Spinal cord (tissue), 10 donors: ENCODE measurements around the gene SLX4IP. TPM values are rescaled to one million over a fixed set of nuclear protein-coding genes. Genes with fewer than 3 reads are reported as not detected.

Source experiments
- DNase-seq, 6 donors: peaks; one replicate each; pipeline versions ENCODE4 v3.0.0 to v3.0.0-alpha.2; 2013 to 2015; ENCODE audit warnings: low spot score in 6 of 6, low read depth in 4 of 6
- H3K27ac ChIP-seq: one replicate; pipeline ENCODE4 v1.5.1; 2013; ENCODE audit warnings: low read depth, low read length, control low read depth
- H3K27me3 ChIP-seq: one replicate; pipeline ENCODE4 v1.6.1; 2013; ENCODE audit warnings: low read length; ENCODE audit not compliant: control insufficient read depth, insufficient read depth
- H3K36me3 ChIP-seq: one replicate; pipeline ENCODE4 v1.6.1; 2013; ENCODE audit warnings: low read length; ENCODE audit not compliant: control insufficient read depth, insufficient read depth
- H3K4me1 ChIP-seq: one replicate; pipeline ENCODE4 v1.6.1; 2013; ENCODE audit warnings: low read length; ENCODE audit not compliant: control insufficient read depth, insufficient read depth
- H3K4me3 ChIP-seq: one replicate; pipeline ENCODE4 v1.5.1; 2013; ENCODE audit warnings: low read depth, low read length, control low read depth
- H3K9me3 ChIP-seq: one replicate; pipeline ENCODE4 v1.6.1; 2013; ENCODE audit warnings: low read length; ENCODE audit not compliant: control insufficient read depth, insufficient read depth
- WGBS: methylation state at CpG from one replicate; pipeline ENCODE4 v1.1.5; 2013; ENCODE audit warnings: missing lambda C conversion rate; ENCODE audit not compliant: insufficient coverage; 5-methylcytosine and 5-hydroxymethylcytosine counted together
- polyA plus RNA-seq, 2 donors: library from polyadenylated mRNA; unstranded; fragments of 120-200 nt; gene quantifications; one replicate each; pipeline ENCODE4 v1.2.1, GENCODE V29; 2013; ENCODE audit not compliant: insufficient read length in 2 of 2
- total RNA-seq, 2 donors: library from RNA; depleted of rRNA in 1 of 2; stranded (reverse); fragments of 120-200 nt in 1 of 2; fragments of >200 nt in 1 of 2; gene quantifications; one replicate each; pipeline versions ENCODE4 v1.2.3 to v1.2.4, GENCODE V29; 2013 to 2014
- donor health status: healthy.

Gene SLX4IP
- total and polyA plus RNA-seq, 4 donors, result 7.9 to 10.5 (median 9.7) TPM

- no peak for DNase-seq
- no peaks in the 10 kb centered on the region for H3K27me3 ChIP-seq
- H3K4me1 ChIP-seq, result peaks cover 11% of the 10 kb centered on the region
- 98% methylated on average over 14 of the region's 20 CpGs for WGBS
- no peaks in the 10 kb centered on the region for H3K9me3 ChIP-seq
- H3K4me3 ChIP-seq, result no peak overlapping the region
- no peaks in the 10 kb centered on the region for H3K36me3 ChIP-seq
- H3K27ac ChIP-seq, result no peak overlapping the region
Measured at GRCh38 chr20:10436053-10436699, 1.1 kb downstream of the SLX4IP start.

- Histone ChIP-seq H3K27ac (no peak overlapping the region), H3K27me3 (no peaks in the 10 kb centered on the region), H3K4me1 (peaks cover 1% of the 10 kb centered on the region), H3K9me3 (no peaks in the 10 kb centered on the region), H3K4me3 (no peak overlapping the region), H3K36me3 (no peaks in the 10 kb centered on the region)
- no peak for DNase-seq
- whole genome bisulfite sequencing, result no CpG with 5 or more reads among the region's 4 CpGs
Measured at GRCh38 chr20:10438217-10438616, 3.1 kb downstream of the SLX4IP start.

- H3K9me3 ChIP-seq, result no peaks in the 10 kb centered on the region
- DNase-seq, result no peak
- no peaks in the 10 kb centered on the region for H3K36me3 ChIP-seq
- no peaks in the 10 kb centered on the region for H3K27me3 ChIP-seq
- WGBS, result 80% methylated on average over 1 of the region's 2 CpGs
- no peak overlapping the region for H3K4me3 ChIP-seq
- no peaks in the 10 kb centered on the region for H3K4me1 ChIP-seq
- H3K27ac ChIP-seq, result no peak overlapping the region
Measured at GRCh38 chr20:10443936-10444335, 8.8 kb downstream of the SLX4IP start.

GRCh38 chr20:10445758-10446157 lies 10.7 kb downstream of the SLX4IP start:
- H3K4me1 ChIP-seq, result no peaks in the 10 kb centered on the region
- no peak for DNase-seq
- 100% methylated on average over 1 of the region's 4 CpGs for WGBS

GRCh38 chr20:10447028-10447427 lies 11.9 kb downstream of the SLX4IP start:
- Histone ChIP-seq H3K9me3 (no peaks in the 10 kb centered on the region), H3K27ac (no peak overlapping the region), H3K36me3 (no peaks in the 10 kb centered on the region), H3K27me3 (no peaks in the 10 kb centered on the region), H3K4me3 (no peak overlapping the region), H3K4me1 (no peaks in the 10 kb centered on the region)
- DNase-seq, result no peak
- no CpG with 5 or more reads among the region's 3 CpGs for WGBS

More at GRCh38 chr20:10445758-10446157, 10.7 kb downstream of the SLX4IP start:
- Histone ChIP-seq H3K9me3 (no peaks in the 10 kb centered on the region), H3K27me3 (no peaks in the 10 kb centered on the region), H3K4me3 (no peak overlapping the region), H3K36me3 (no peaks in the 10 kb centered on the region), H3K27ac (no peak overlapping the region)

GRCh38 chr20:10448270-10449156 lies 13.4 kb downstream of the SLX4IP start:
- WGBS, result 100% methylated on average over 1 of the region's 6 CpGs
- no peaks in the 10 kb centered on the region for H3K27me3 ChIP-seq
- H3K4me1 ChIP-seq, result no peaks in the 10 kb centered on the region
- no peak overlapping the region for H3K4me3 ChIP-seq
- no peaks in the 10 kb centered on the region for H3K9me3 ChIP-seq
- no peak for DNase-seq
- H3K36me3 ChIP-seq, result no peaks in the 10 kb centered on the region
- no peak overlapping the region for H3K27ac ChIP-seq

GRCh38 chr20:10449270-10449669 lies 14.2 kb downstream of the SLX4IP start:
- no peak overlapping the region for H3K27ac ChIP-seq
- no peak for DNase-seq
- H3K4me1 ChIP-seq, result no peaks in the 10 kb centered on the region
- H3K36me3 ChIP-seq, result no peaks in the 10 kb centered on the region
- 85% methylated on average over 2 of the region's 2 CpGs for WGBS
- no peaks in the 10 kb centered on the region for H3K9me3 ChIP-seq
- no peak overlapping the region for H3K4me3 ChIP-seq
- no peaks in the 10 kb centered on the region for H3K27me3 ChIP-seq

- WGBS, result no CpG with 5 or more reads among the region's 5 CpGs
Measured at GRCh38 chr20:10453241-10453640, 18.1 kb downstream of the SLX4IP start.

GRCh38 chr20:10454151-10454750 lies 19.1 kb downstream of the SLX4IP start:
- no peak overlapping the region for H3K27ac ChIP-seq
- DNase-seq, result no peak

More at GRCh38 chr20:10453241-10453640, 18.1 kb downstream of the SLX4IP start:
- no peaks in the 10 kb centered on the region for H3K36me3 ChIP-seq
- H3K9me3 ChIP-seq, result peaks cover 2% of the 10 kb centered on the region
- DNase-seq, result no peak
- H3K27ac ChIP-seq, result no peak overlapping the region
- H3K4me3 ChIP-seq, result no peak overlapping the region
- no peaks in the 10 kb centered on the region for H3K4me1 ChIP-seq
- H3K27me3 ChIP-seq, result no peaks in the 10 kb centered on the region

More at GRCh38 chr20:10454151-10454750, 19.1 kb downstream of the SLX4IP start:
- Histone ChIP-seq H3K27me3 (no peaks in the 10 kb centered on the region), H3K36me3 (no peaks in the 10 kb centered on the region), H3K4me3 (no peak overlapping the region), H3K9me3 (peaks cover 2% of the 10 kb centered on the region), H3K4me1 (no peaks in the 10 kb centered on the region)
